Measurements from ENCODE around the gene EIF4EBP2.

Gene EIF4EBP2

GRCh38 chr10:70360215-70360614 lies 43.7 kb upstream of the EIF4EBP2 start:
- no peak for TF ChIP-seq CTCF (IDR thresholded peaks at IDR 0.05; ENCODE audit: insufficient read depth, low read depth, low read length, missing control alignments)
- H3K4me3 ChIP-seq (ENCODE audit: low read depth, low read length), result no peak overlapping the region
- no peak for DNase-seq (ENCODE audit: low read depth)

GRCh38 chr10:70362328-70362727 lies 41.6 kb upstream of the EIF4EBP2 start:
- DNase-seq (ENCODE audit: low read depth), result peak; percentile 39
- no peak overlapping the region for H3K4me3 ChIP-seq (ENCODE audit: low read depth, low read length)
- TF ChIP-seq CTCF (IDR thresholded peaks at IDR 0.05; ENCODE audit: insufficient read depth, low read depth, low read length, missing control alignments), result no peak

GRCh38 chr10:70363292-70363691 lies 40.7 kb upstream of the EIF4EBP2 start:
- no peak for DNase-seq (ENCODE audit: low read depth)
- H3K4me3 ChIP-seq (ENCODE audit: low read depth, low read length), result no peak overlapping the region
- TF ChIP-seq CTCF (IDR thresholded peaks at IDR 0.05; ENCODE audit: insufficient read depth, low read depth, low read length, missing control alignments), result no peak

GRCh38 chr10:70363971-70364771 lies 39.8 kb upstream of the EIF4EBP2 start:
- H3K4me3 ChIP-seq (ENCODE audit: low read depth, low read length), result no peak overlapping the region
- TF ChIP-seq CTCF (IDR thresholded peaks at IDR 0.05; ENCODE audit: insufficient read depth, low read depth, low read length, missing control alignments), result peak; percentile 90
- peak; percentile 95 for DNase-seq (ENCODE audit: low read depth)

- DNase-seq (ENCODE audit: low read depth), result no peak
- H3K4me3 ChIP-seq (ENCODE audit: low read depth, low read length), result no peak overlapping the region
- TF ChIP-seq CTCF (IDR thresholded peaks at IDR 0.05; ENCODE audit: insufficient read depth, low read depth, low read length, missing control alignments), result no peak
These were observed 39.2 kb upstream of the EIF4EBP2 start for GRCh38 chr10:70364772-70365091.

GRCh38 chr10:70367195-70367796 lies 36.6 kb upstream of the EIF4EBP2 start:
- no peak overlapping the region for H3K4me3 ChIP-seq (ENCODE audit: low read depth, low read length)
- no peak for DNase-seq (ENCODE audit: low read depth)
- no peak for TF ChIP-seq CTCF (IDR thresholded peaks at IDR 0.05; ENCODE audit: insufficient read depth, low read depth, low read length, missing control alignments)

Measured in GM12865 (cell line).